GM18858 (cell line): ENCODE data around the gene PLA2G4D.
A peak's percentile ranks its signal among the peaks of the same experiment; 100 is the strongest.

Experiments used
- ATAC-seq: cut with Tn5 transposase; IDR thresholded peaks from one replicate; pipeline ENCODE4 v1.9.1; 2021; ENCODE audit not compliant: unreplicated experiment

The PLA2G4D gene

GRCh38 chr15:42058791-42059190 is 35.6 kb downstream of the PLA2G4D start:
- no peak for ATAC-seq

- ATAC-seq = no peak
Observed at GRCh38 chr15:42057799-42058646, 36.3 kb downstream of the PLA2G4D start.

- no peak for ATAC-seq
Observed at GRCh38 chr15:42056934-42057798, 37.2 kb downstream of the PLA2G4D start.

- no peak for ATAC-seq
Observed at GRCh38 chr15:42053914-42054313, 40.4 kb downstream of the PLA2G4D start.

- ATAC-seq = no peak
Observed at GRCh38 chr15:42053010-42053409, 41.4 kb downstream of the PLA2G4D start.

- no peak for ATAC-seq
Observed at GRCh38 chr15:42050484-42051255, 43.7 kb downstream of the PLA2G4D start.

- no peak for ATAC-seq
Observed at GRCh38 chr15:42048821-42049200, 45.6 kb downstream of the PLA2G4D start.

GRCh38 chr15:42048080-42048820 is 46.1 kb downstream of the PLA2G4D start:
- no peak for ATAC-seq

GRCh38 chr15:42046597-42046996 is 47.8 kb downstream of the PLA2G4D start:
- ATAC-seq = no peak

GRCh38 chr15:42045211-42045615 is 49.1 kb downstream of the PLA2G4D start:
- ATAC-seq = no peak

- ATAC-seq = no peak
Observed at GRCh38 chr15:42042602-42043400, 51.6 kb downstream of the PLA2G4D start.

- ATAC-seq = no peak
Observed at GRCh38 chr15:42038401-42038800, 56.0 kb downstream of the PLA2G4D start.

GRCh38 chr15:42037656-42038055 is 56.7 kb downstream of the PLA2G4D start:
- ATAC-seq = no peak

GRCh38 chr15:42036966-42037365 is 57.4 kb downstream of the PLA2G4D start:
- no peak for ATAC-seq

- ATAC-seq = no peak
Observed at GRCh38 chr15:42036112-42036905, 58.1 kb downstream of the PLA2G4D start.

GRCh38 chr15:42035435-42035761 is 59.0 kb downstream of the PLA2G4D start:
- ATAC-seq = peak; percentile 57

- ATAC-seq = no peak
Observed at GRCh38 chr15:42034628-42035434, 59.5 kb downstream of the PLA2G4D start.

- no peak for ATAC-seq
Observed at GRCh38 chr15:42033214-42033873, 61.0 kb downstream of the PLA2G4D start.
